IPS-20b (cell line): Measurements from ENCODE around the gene CCNY.

Source experiments
- H3K27ac ChIP-seq: one replicate; pipeline ENCODE4 v1.5.1; 2013; ENCODE audit warnings: low read length
- H3K27me3 ChIP-seq: 2 replicates; pipeline ENCODE4 v1.6.1; 2013; ENCODE audit warnings: mild to moderate bottlenecking, low read length, inconsistent platforms; ENCODE audit not compliant: insufficient read depth
- H3K36me3 ChIP-seq: 2 replicates; pipeline ENCODE4 v1.6.1; 2013; ENCODE audit warnings: low read depth, mild to moderate bottlenecking, inconsistent platforms, low read length, moderate library complexity; ENCODE audit not compliant: insufficient read depth
- H3K4me1 ChIP-seq: 2 replicates; pipeline ENCODE4 v1.6.1; 2013; ENCODE audit warnings: mild to moderate bottlenecking, control low read depth, inconsistent platforms, low read length, moderate library complexity; ENCODE audit not compliant: insufficient read depth
- H3K4me3 ChIP-seq: 2 replicates; pipeline ENCODE4 v1.5.1; 2013; ENCODE audit warnings: mild to moderate bottlenecking, low read length, inconsistent platforms
- H3K9ac ChIP-seq: 2 replicates; pipeline ENCODE4 v1.6.1; 2013; ENCODE audit warnings: low read depth, mild to moderate bottlenecking, inconsistent platforms, low read length, moderate library complexity
- H3K9me3 ChIP-seq: 2 replicates; pipeline ENCODE4 v1.6.1; 2013; ENCODE audit warnings: mild to moderate bottlenecking, low read depth, low read length, inconsistent platforms; ENCODE audit not compliant: insufficient read depth

CCNY gene

GRCh38 chr10:35359056-35359455 lies 22.7 kb downstream of the CCNY start:
- H3K9me3 ChIP-seq: no peaks in the 10 kb centered on the region
- no peaks in the 10 kb centered on the region for H3K36me3 ChIP-seq
- no peak overlapping the region for H3K4me3 ChIP-seq
- H3K27me3 ChIP-seq: no peaks in the 10 kb centered on the region
- no peak overlapping the region for H3K9ac ChIP-seq
- no peak overlapping the region for H3K27ac ChIP-seq
- H3K4me1 ChIP-seq: peaks cover 6% of the 10 kb centered on the region; the same call in 1 of the 2 replicates

DNA sequence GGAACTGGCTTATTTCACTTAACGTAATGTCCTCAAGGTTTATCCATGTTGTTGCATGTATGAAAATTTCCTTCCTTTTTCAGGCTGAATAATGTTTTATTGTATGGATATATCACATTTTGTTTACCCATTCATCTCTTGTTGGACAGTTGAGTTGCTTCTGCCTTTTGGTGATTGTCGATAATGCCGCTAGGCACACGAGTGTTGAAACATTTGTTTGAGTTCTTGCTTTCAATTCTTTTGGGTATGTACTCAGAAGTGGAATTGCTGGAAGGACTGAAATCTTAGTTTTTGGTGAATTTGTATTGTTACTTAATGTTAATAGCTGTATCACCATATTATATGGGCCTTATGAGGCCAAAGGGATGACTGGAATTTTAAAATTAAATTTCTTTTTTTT lies 23.6 kb downstream of the CCNY start:
- Histone ChIP-seq H3K36me3 (no peaks in the 10 kb centered on the region), H3K4me3 (no peak overlapping the region), H3K4me1 (peaks cover 6% of the 10 kb centered on the region; the same call in 1 of the 2 replicates), H3K9ac (no peak overlapping the region), H3K27me3 (no peaks in the 10 kb centered on the region), H3K27ac (no peak overlapping the region), H3K9me3 (no peaks in the 10 kb centered on the region)

DNA sequence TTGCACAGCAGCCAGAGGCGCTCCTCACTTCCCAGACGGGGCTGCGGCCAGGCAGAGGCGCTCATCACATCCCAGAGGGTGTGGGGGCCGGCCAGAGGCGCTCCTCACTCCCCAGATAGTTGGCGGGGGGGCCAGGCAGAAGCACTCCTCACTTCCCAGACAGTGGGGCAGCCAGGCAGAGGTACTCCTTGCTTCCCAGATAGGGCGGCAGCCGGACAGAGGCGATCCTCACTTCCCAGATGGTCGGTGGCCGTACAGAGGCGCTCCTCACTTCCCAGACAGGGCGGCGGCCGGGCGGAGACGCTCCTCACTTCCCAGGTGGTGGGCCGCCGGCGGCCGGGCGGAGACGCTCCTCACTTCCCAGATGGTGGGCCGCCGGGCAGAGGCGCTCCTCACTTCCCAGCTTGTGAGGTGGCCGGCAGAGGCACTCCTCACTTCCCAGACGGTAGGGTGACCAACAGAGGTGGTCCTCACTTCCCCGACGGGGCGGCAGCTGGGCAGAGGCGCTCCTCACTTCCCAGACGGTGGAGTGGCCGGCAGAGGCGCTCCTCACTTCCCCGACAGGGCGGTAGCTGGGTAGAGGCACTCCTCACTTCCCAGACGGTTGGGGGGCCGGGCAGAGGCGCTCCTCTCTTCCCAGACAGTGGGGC lies 26.5 kb downstream of the CCNY start:
- Histone ChIP-seq H3K4me1 (peaks cover 4% of the 10 kb centered on the region; the same call in 1 of the 2 replicates), H3K4me3 (no peak overlapping the region), H3K27ac (no peak overlapping the region), H3K9me3 (no peaks in the 10 kb centered on the region), H3K9ac (no peak overlapping the region), H3K36me3 (no peaks in the 10 kb centered on the region), H3K27me3 (no peaks in the 10 kb centered on the region)

DNA sequence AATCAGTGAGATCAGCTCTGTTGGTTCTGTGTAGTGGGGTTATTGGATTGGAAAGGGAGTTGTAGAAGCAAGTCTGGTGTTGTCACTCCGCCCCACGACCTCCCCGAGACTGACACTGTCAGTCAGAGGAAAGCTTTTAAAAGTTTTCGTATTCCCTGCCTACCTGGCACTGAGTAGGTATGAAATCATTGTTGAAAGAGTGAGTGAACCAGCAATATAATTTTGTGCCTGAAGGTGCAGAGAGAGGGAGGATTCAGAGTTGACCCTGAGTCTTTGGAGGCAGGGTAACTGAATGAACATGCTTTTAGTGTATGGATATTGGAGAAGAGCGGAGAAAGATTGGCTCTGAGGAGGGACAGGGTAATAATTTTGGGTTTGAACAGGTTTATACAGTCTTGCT lies 27.3 kb downstream of the CCNY start:
- H3K9ac ChIP-seq: no peak overlapping the region
- H3K36me3 ChIP-seq: no peaks in the 10 kb centered on the region
- H3K27ac ChIP-seq: no peak overlapping the region
- H3K4me1 ChIP-seq: peaks cover 8% of the 10 kb centered on the region; the same call in 1 of the 2 replicates
- no peak overlapping the region for H3K4me3 ChIP-seq
- no peaks in the 10 kb centered on the region for H3K9me3 ChIP-seq
- no peaks in the 10 kb centered on the region for H3K27me3 ChIP-seq

DNA sequence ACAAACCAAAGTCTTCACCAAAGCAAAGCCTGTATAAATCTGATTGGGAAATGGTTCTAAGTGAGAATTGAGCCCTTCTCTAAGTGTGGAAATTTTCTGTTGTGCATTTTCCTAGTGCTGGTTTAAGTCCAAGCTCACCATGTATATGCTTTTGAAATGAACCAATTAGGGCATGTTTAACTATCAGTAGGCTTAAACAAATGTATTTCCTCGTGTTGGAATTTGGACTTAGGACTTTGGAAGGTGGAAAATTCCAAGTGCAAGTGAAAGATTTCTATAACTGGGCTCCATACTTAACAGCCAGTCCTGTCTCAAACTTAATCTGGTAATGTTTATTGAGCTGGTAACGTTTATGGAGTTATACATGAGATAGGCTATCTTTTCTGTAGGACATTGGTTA lies 28.5 kb downstream of the CCNY start:
- H3K27me3 ChIP-seq: no peaks in the 10 kb centered on the region
- no peak overlapping the region for H3K9ac ChIP-seq
- no peaks in the 10 kb centered on the region for H3K9me3 ChIP-seq
- no peak overlapping the region for H3K4me3 ChIP-seq
- peaks cover 8% of the 10 kb centered on the region; the same call in 1 of the 2 replicates for H3K4me1 ChIP-seq
- H3K36me3 ChIP-seq: no peaks in the 10 kb centered on the region
- H3K27ac ChIP-seq: no peak overlapping the region

DNA sequence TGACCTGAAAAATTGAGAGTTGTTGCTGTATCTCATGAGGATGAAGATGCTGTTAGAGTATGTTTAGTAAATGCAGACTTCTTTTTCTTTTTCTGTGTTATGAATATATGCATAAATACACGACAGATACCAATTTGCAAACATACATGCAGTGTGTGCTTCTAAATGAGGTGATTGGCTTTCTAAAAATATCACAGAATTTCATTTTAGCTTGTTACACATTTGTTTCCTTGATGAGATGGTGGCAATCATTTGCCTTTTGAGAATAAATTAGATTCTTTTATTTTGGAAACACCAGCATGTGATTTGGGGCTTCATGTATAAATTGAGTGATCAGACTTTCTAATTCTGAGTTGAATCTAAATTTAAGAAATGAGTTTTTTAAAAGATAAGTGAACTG lies 29.7 kb downstream of the CCNY start:
- H3K9me3 ChIP-seq: no peaks in the 10 kb centered on the region
- no peaks in the 10 kb centered on the region for H3K36me3 ChIP-seq
- H3K27ac ChIP-seq: no peak overlapping the region
- H3K9ac ChIP-seq: no peak overlapping the region
- no peaks in the 10 kb centered on the region for H3K27me3 ChIP-seq
- no peak overlapping the region for H3K4me3 ChIP-seq
- peaks cover 8% of the 10 kb centered on the region; the same call in 1 of the 2 replicates for H3K4me1 ChIP-seq

DNA sequence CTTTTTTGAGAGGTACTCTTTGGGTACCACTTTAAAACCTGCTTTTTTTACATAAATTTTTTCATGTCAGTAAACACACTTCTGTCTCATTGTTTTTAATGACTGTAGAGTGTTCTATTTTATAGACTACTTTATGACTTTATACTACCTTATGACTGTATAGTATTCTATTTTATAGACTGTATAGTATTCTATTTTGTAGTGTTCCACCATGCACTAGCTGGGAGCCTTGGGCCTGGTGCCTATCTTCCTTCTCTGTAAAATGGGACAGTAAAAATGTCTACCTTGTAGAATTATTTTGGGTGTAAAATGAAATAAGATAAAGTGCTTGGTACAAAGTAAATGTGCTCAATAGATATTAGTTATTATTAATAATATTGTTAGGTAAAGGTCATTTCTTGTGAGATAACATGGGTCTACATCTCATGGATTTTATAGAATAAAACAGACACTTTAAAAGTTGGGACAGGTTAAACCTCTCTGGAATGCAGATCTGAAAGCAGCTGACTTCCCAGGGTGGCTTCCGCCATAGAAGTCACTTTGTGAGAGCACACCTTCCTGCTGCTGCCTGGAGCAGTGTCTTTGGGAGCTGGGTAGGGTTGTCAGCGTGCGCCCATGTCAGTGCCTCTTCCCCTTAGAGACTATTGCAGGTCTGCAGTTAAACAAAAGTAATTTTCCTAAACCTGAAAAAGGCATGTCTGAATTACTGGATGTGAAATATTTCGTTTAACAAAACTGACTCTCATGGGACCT lies 31.0 kb downstream of the CCNY start:
- H3K27ac ChIP-seq: no peak overlapping the region
- H3K4me1 ChIP-seq: peaks cover 8% of the 10 kb centered on the region; the same call in 1 of the 2 replicates
- H3K9ac ChIP-seq: no peak overlapping the region
- no peak overlapping the region for H3K4me3 ChIP-seq
- no peaks in the 10 kb centered on the region for H3K36me3 ChIP-seq
- H3K9me3 ChIP-seq: no peaks in the 10 kb centered on the region
- no peaks in the 10 kb centered on the region for H3K27me3 ChIP-seq

GRCh38 chr10:35367982-35368381 lies 31.7 kb downstream of the CCNY start:
- Histone ChIP-seq H3K9me3 (no peaks in the 10 kb centered on the region), H3K27ac (no peak overlapping the region), H3K4me1 (peaks cover 8% of the 10 kb centered on the region; the same call in 1 of the 2 replicates), H3K27me3 (no peaks in the 10 kb centered on the region), H3K4me3 (no peak overlapping the region), H3K36me3 (no peaks in the 10 kb centered on the region), H3K9ac (no peak overlapping the region)

DNA sequence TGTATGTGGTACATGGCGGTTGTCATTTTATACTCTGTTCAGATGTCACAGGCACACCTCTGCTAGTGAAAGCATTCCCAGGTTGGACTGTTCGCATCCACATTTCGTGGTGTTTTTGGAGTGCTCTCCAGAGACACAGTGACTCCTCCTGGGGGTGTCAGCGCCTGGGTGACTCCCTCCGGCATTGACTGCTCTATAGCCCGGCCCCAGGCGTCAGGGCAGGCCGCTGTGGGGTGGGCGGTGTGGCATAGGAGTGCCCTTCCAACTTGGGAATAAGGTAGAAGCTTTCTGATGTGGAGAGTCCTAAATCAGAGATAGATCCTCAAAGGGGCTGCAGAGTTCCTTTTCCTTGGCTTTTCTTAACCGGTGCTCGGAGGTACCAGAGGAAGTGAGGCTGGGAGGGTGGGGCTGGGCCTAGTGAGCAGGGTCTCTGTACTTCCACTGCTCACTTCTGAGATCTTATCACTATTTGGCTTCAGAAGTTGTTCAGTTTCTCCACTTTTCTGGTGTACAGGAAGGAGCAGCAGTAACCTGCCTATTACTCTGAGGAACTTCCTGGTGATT lies 32.3 kb downstream of the CCNY start:
- H3K9ac ChIP-seq: no peak overlapping the region
- no peak overlapping the region for H3K27ac ChIP-seq
- H3K36me3 ChIP-seq: no peaks in the 10 kb centered on the region
- peaks cover 8% of the 10 kb centered on the region; the same call in 1 of the 2 replicates for H3K4me1 ChIP-seq
- H3K4me3 ChIP-seq: no peak overlapping the region
- H3K9me3 ChIP-seq: no peaks in the 10 kb centered on the region
- no peaks in the 10 kb centered on the region for H3K27me3 ChIP-seq

- Histone ChIP-seq H3K9ac (no peak overlapping the region; the same call in 1 of the 2 replicates), H3K4me1 (peaks cover 8% of the 10 kb centered on the region; the same call in 1 of the 2 replicates), H3K27ac (no peak overlapping the region), H3K36me3 (no peaks in the 10 kb centered on the region), H3K27me3 (no peaks in the 10 kb centered on the region), H3K9me3 (no peaks in the 10 kb centered on the region), H3K4me3 (no peak overlapping the region)
These were observed 32.8 kb downstream of the CCNY start for GRCh38 chr10:35369049-35369611.

DNA sequence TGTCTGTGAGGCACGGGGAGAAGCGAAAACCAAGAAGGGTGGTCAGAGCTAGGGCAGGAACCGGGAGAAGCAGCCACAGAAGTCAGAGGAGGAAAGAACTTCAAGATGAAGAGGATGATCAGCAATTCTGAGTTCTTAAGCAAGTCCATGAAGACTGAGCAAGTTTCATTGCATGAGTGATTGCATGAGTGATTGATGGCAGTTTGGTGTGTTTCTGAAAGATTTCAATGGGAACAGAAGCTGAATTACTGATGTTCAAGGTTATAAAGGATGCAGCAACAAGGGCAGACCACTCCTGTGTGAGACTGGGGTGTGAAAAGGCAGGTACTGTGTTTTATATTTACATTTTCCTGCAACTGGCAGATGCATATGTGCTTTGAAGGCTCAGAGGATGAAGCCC lies 35.4 kb downstream of the CCNY start:
- Histone ChIP-seq H3K9me3 (no peaks in the 10 kb centered on the region), H3K4me3 (no peak overlapping the region), H3K27ac (no peak overlapping the region), H3K9ac (no peak overlapping the region), H3K27me3 (no peaks in the 10 kb centered on the region), H3K36me3 (no peaks in the 10 kb centered on the region), H3K4me1 (peaks cover 8% of the 10 kb centered on the region; the same call in 1 of the 2 replicates)
